Measurements from ENCODE around the gene TENM3.

DNA sequence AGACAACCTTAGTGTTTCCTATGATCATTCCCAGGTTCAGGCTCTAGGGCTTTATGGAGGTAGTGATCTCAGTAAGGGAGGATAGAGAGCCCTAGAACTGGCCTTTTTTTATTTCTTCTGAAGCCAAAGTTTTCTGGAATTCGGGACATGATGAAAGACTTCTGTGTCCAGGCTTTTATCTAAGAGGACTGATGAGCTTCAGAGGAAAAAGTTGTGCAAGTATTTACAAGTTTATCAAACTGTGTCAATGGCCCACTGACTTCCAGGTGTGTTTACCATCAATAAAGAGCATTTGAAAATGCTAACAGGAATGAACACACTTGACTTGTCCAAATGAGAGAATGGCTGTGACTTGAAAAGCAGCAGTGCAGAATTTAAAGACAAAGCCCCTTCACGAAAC, 419.3 kb downstream of the TENM3 start:
- TF ChIP-seq, protein P1, sequence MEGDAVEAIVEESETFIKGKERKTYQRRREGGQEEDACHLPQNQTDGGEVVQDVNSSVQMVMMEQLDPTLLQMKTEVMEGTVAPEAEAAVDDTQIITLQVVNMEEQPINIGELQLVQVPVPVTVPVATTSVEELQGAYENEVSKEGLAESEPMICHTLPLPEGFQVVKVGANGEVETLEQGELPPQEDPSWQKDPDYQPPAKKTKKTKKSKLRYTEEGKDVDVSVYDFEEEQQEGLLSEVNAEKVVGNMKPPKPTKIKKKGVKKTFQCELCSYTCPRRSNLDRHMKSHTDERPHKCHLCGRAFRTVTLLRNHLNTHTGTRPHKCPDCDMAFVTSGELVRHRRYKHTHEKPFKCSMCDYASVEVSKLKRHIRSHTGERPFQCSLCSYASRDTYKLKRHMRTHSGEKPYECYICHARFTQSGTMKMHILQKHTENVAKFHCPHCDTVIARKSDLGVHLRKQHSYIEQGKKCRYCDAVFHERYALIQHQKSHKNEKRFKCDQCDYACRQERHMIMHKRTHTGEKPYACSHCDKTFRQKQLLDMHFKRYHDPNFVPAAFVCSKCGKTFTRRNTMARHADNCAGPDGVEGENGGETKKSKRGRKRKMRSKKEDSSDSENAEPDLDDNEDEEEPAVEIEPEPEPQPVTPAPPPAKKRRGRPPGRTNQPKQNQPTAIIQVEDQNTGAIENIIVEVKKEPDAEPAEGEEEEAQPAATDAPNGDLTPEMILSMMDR (IDR thresholded peaks at IDR 0.05) = no peak
- TF ChIP-seq POLR2AphosphoS5 (IDR thresholded peaks at IDR 0.05) = no peak
